MM.1S (cell line): Measurements from ENCODE around the gene KIAA0040.

Experiments
- DNase-seq: peaks from one replicate; pipeline ENCODE4 v3.0.0-alpha.2; 2015
- H2AFZ ChIP-seq: fragments of 300-600 bp; sonication (generic); 2 replicates; pipeline ENCODE4 v1.6.0; 2016; ENCODE audit warnings: antibody characterized with exemption, low read length
- H3F3A ChIP-seq: fragments of 300-600 bp; sonication (generic); 2 replicates; pipeline ENCODE4 v1.6.1; 2016; ENCODE audit warnings: mild to moderate bottlenecking, antibody characterized with exemption, low read length, moderate library complexity, mixed read lengths; ENCODE audit not compliant: insufficient read depth
- H3K27ac ChIP-seq: fragments of 300-600 bp; sonication (generic); 2 replicates; pipeline ENCODE4 v1.5.1; 2016; ENCODE audit warnings: mild to moderate bottlenecking, low read length
- H3K27me3 ChIP-seq: fragments of 300-600 bp; sonication (generic); replicated peaks from 2 replicates; pipeline ENCODE4 v1.6.0; 2016; ENCODE audit warnings: low read length; ENCODE audit not compliant: insufficient read depth
- H3K36me3 ChIP-seq: fragments of 300-600 bp; sonication (generic); replicated peaks from 2 replicates; pipeline ENCODE4 v1.6.1; 2016; ENCODE audit warnings: mild to moderate bottlenecking, low read length, mixed read lengths; ENCODE audit not compliant: insufficient read depth
- H3K4me1 ChIP-seq: fragments of 300-600 bp; sonication (generic); 2 replicates; pipeline ENCODE4 v1.6.1; 2016; ENCODE audit warnings: low read length, mixed read lengths
- H3K4me2 ChIP-seq: fragments of 300-600 bp; sonication (generic); 2 replicates; pipeline ENCODE4 v1.6.0; 2016; ENCODE audit warnings: low read depth, low read length
- H3K4me3 ChIP-seq: fragments of 300-600 bp; sonication (generic); 2 replicates; pipeline ENCODE4 v1.5.1; 2016; ENCODE audit warnings: low read length, mixed read lengths
- H3K79me2 ChIP-seq: fragments of 300-600 bp; sonication (generic); 2 replicates; pipeline ENCODE4 v1.6.1; 2016; ENCODE audit warnings: mixed run types, low read length, mixed read lengths
- H3K9ac ChIP-seq: fragments of 300-600 bp; sonication (generic); 2 replicates; pipeline ENCODE4 v1.6.1; 2016; ENCODE audit warnings: low read length, mixed read lengths
- H3K9me2 ChIP-seq: fragments of 300-600 bp; sonication (generic); replicated peaks from 2 replicates; pipeline ENCODE4 v1.6.1; 2016; ENCODE audit warnings: mild to moderate bottlenecking, low read length, mixed read lengths; ENCODE audit not compliant: insufficient read depth
- H3K9me3 ChIP-seq: fragments of 300-600 bp; sonication (generic); replicated peaks from 2 replicates; pipeline ENCODE4 v1.6.1; 2016; ENCODE audit warnings: mild to moderate bottlenecking, low read length, mixed read lengths; ENCODE audit not compliant: insufficient read depth
- H4K20me1 ChIP-seq: fragments of 300-600 bp; sonication (generic); 2 replicates; pipeline ENCODE4 v1.6.1; 2016; ENCODE audit warnings: mild to moderate bottlenecking, low read length, moderate library complexity, mixed read lengths; ENCODE audit not compliant: insufficient read depth
- CTCF ChIP-seq: fragments of 300-600 bp; sonication (generic); IDR thresholded peaks from 2 replicates; pipeline ENCODE4 v1.5.1; 2016; ENCODE audit warnings: antibody characterized with exemption, low read length, mixed read lengths
- EZH2 ChIP-seq: fragments of 300-600 bp; sonication (generic); optimal IDR thresholded peaks from 2 replicates; pipeline ENCODE3; 2017; ENCODE audit warnings: low read depth, mild to moderate bottlenecking, antibody characterized with exemption, low read length, mixed read lengths
- EZH2phosphoT487 ChIP-seq: fragments of 300-600 bp; sonication (generic); IDR thresholded peaks from 2 replicates; pipeline ENCODE4 v1.6.1; 2018; ENCODE audit warnings: antibody characterized with exemption, low read length

The KIAA0040 gene

GRCh38 chr1:175203570-175204068, 11.0 kb upstream of the KIAA0040 start:
- no peaks in the 10 kb centered on the region for H3K79me2 ChIP-seq
- H3K4me1 ChIP-seq: peaks cover 21% of the 10 kb centered on the region
- H3K27me3 ChIP-seq: no peaks in the 10 kb centered on the region
- H3K9me2 ChIP-seq: no peaks in the 10 kb centered on the region
- H2AFZ ChIP-seq: no peak overlapping the region
- TF ChIP-seq EZH2 (no peak), CTCF (no peak), EZH2phosphoT487 (no peak)
- H4K20me1 ChIP-seq: no peaks in the 10 kb centered on the region
- no peak overlapping the region for H3K4me3 ChIP-seq
- DNase-seq: no peak
- no peak overlapping the region for H3K4me2 ChIP-seq
- H3F3A ChIP-seq: peaks cover 15% of the 10 kb centered on the region
- no peaks in the 10 kb centered on the region for H3K9me3 ChIP-seq
- no peak overlapping the region for H3K9ac ChIP-seq
- no peaks in the 10 kb centered on the region for H3K36me3 ChIP-seq
- H3K27ac ChIP-seq: no peak overlapping the region

- Histone ChIP-seq H3K27ac (no peak overlapping the region), H3K4me3 (no peak overlapping the region), H3K4me2 (no peak overlapping the region), H3K79me2 (no peaks in the 10 kb centered on the region), H2AFZ (no peak overlapping the region), H3F3A (no peaks in the 10 kb centered on the region), H3K9me3 (no peaks in the 10 kb centered on the region), H3K9me2 (no peaks in the 10 kb centered on the region), H3K4me1 (peaks cover 3% of the 10 kb centered on the region), H3K27me3 (no peaks in the 10 kb centered on the region), H4K20me1 (no peaks in the 10 kb centered on the region), H3K36me3 (no peaks in the 10 kb centered on the region), H3K9ac (no peak overlapping the region)
- DNase-seq: no peak
- no peak for TF ChIP-seq EZH2
- no peak for TF ChIP-seq CTCF
- TF ChIP-seq EZH2phosphoT487: no peak
These were observed 8.3 kb upstream of the KIAA0040 start for GRCh38 chr1:175200678-175201521.

- Histone ChIP-seq H3K9ac (no peak overlapping the region), H3K27ac (no peak overlapping the region), H4K20me1 (no peaks in the 10 kb centered on the region), H3K4me1 (peaks cover 15% of the 10 kb centered on the region), H3K4me2 (no peak overlapping the region), H3K79me2 (no peaks in the 10 kb centered on the region), H3K27me3 (no peaks in the 10 kb centered on the region), H3K36me3 (no peaks in the 10 kb centered on the region), H2AFZ (no peak overlapping the region), H3K9me2 (no peaks in the 10 kb centered on the region), H3K9me3 (no peaks in the 10 kb centered on the region), H3K4me3 (no peak overlapping the region), H3F3A (peaks cover 6% of the 10 kb centered on the region)
- DNase-seq: no peak
- TF ChIP-seq CTCF (no peak), EZH2phosphoT487 (no peak), EZH2 (no peak)
These were observed 5.8 kb upstream of the KIAA0040 start for GRCh38 chr1:175198332-175198731.
